Keratinocyte (primary cell): Measurements from ENCODE around the gene BIN2. TPM values are rescaled to one million over a fixed set of nuclear protein-coding genes. Genes with fewer than 3 reads are reported as not detected.

Source experiments
- DNase-seq: peaks from one replicate; pipeline ENCODE4 v3.0.0-alpha.2; 2011; ENCODE audit warnings: low read depth, missing footprints, low spot score
- FAIRE-seq: peaks from 2 replicates; lab custom pipeline; 2011; peaks lifted over from hg19 to GRCh38; lab: Jason Lieb, UNC
- H2AFZ ChIP-seq: 2 replicates; pipeline ENCODE4 v1.6.0; 2012; ENCODE audit warnings: low read length, control low read depth, inconsistent platforms; ENCODE audit not compliant: control insufficient read depth
- H3K27ac ChIP-seq: 2 replicates; pipeline ENCODE4 v1.5.1; 2011; ENCODE audit warnings: low read length; ENCODE audit not compliant: control insufficient read depth, insufficient read depth
- H3K27me3 ChIP-seq: 3 replicates; pipeline ENCODE4 v1.6.0; 2011; ENCODE audit warnings: low read length; ENCODE audit not compliant: control insufficient read depth, insufficient read depth; ENCODE audit errors: extremely low read depth
- H3K36me3 ChIP-seq, 2 experiments: 2 replicates in 1 of 2; 3 replicates in 1 of 2; pipeline ENCODE4 v1.5.1; 2011; ENCODE audit warnings: low read length in 2 of 2, mild to moderate bottlenecking in 1 of 2; ENCODE audit not compliant: control insufficient read depth in 2 of 2, insufficient read depth in 2 of 2; ENCODE audit errors: extremely low read depth in 1 of 2
- H3K4me1 ChIP-seq: 3 replicates; pipeline ENCODE4 v1.5.1; 2011; ENCODE audit warnings: low read length; ENCODE audit not compliant: control insufficient read depth, insufficient read depth; ENCODE audit errors: extremely low read depth
- H3K4me2 ChIP-seq: 3 replicates; pipeline ENCODE4 v1.6.0; 2011; ENCODE audit warnings: low read depth, low read length; ENCODE audit not compliant: control insufficient read depth, insufficient read depth; ENCODE audit errors: extremely low read depth
- H3K4me3 ChIP-seq, 3 experiments: fragments of 200-600 bp in 1 of 3; sonication (generic) in 1 of 3; 2 replicates in 2 of 3; 3 replicates in 1 of 3; pipeline ENCODE4 v1.5.1; 2011 to 2016; ENCODE audit warnings: low read length in 3 of 3, mild to moderate bottlenecking in 3 of 3, control low read depth in 2 of 3, inconsistent platforms in 1 of 3, low read depth in 1 of 3, mixed read lengths in 1 of 3, mixed run types in 1 of 3, moderate library complexity in 1 of 3; ENCODE audit not compliant: control insufficient read depth in 2 of 3, insufficient read depth in 2 of 3; ENCODE audit errors: extremely low read depth in 1 of 3
- H3K79me2 ChIP-seq: 2 replicates; pipeline ENCODE4 v1.6.0; 2012; ENCODE audit warnings: low read length; ENCODE audit not compliant: control insufficient read depth, insufficient read depth
- H3K9ac ChIP-seq: 3 replicates; pipeline ENCODE4 v1.6.0; 2011; ENCODE audit warnings: low read length; ENCODE audit not compliant: control insufficient read depth, insufficient read depth; ENCODE audit errors: extremely low read depth
- H3K9me1 ChIP-seq: 3 replicates; pipeline ENCODE4 v1.6.0; 2011; ENCODE audit warnings: low read length; ENCODE audit not compliant: control insufficient read depth, insufficient read depth; ENCODE audit errors: extremely low read depth
- H3K9me3 ChIP-seq: 2 replicates; pipeline ENCODE4 v1.5.1; 2012; ENCODE audit warnings: low read depth, low read length; ENCODE audit not compliant: control insufficient read depth
- H4K20me1 ChIP-seq: 3 replicates; pipeline ENCODE4 v1.6.0; 2011; ENCODE audit warnings: low read length; ENCODE audit not compliant: control insufficient read depth, insufficient read depth; ENCODE audit errors: extremely low read depth
- CTCF ChIP-seq, 3 experiments: IDR thresholded peaks in 1 of 3; conservative IDR thresholded peaks in 1 of 3; optimal IDR thresholded peaks in 1 of 3; 2 replicates in 2 of 3; 3 replicates in 1 of 3; pipeline versions ENCODE3 to v1.5.1; 2011; ENCODE audit warnings: low read length in 3 of 3, mild to moderate bottlenecking in 3 of 3, moderate library complexity in 2 of 3, control low read depth in 1 of 3, inconsistent platforms in 1 of 3; ENCODE audit not compliant: insufficient read depth in 2 of 3; ENCODE audit errors: extremely low read depth in 1 of 3
- EZH2 ChIP-seq: IDR thresholded peaks from one replicate; pipeline ENCODE4 v1.6.1; 2012; ENCODE audit warnings: inconsistent platforms, mild to moderate bottlenecking, low read length, moderate library complexity
- dilution Hi-C: fragments of 300-500 bp; cut with MboI; formaldehyde crosslinking; loops from one replicate; pipeline ENCODE4 v1.7.0; 2020; ENCODE audit warnings: low sequenced_read_pairs; ENCODE audit not compliant: extremely low pct_ligation_motif_present
- polyA plus RNA-seq, 5 experiments: library from polyadenylated mRNA; depleted of rRNA in 3 of 5; stranded (reverse) in 3 of 5; stranded (forward) in 1 of 5; unstranded in 1 of 5; fragments of >200 nt; gene quantifications; 1 replicate in 1 of 5; 2 replicates in 3 of 5; 3 replicates in 1 of 5; pipeline versions ENCODE4 v1.2.1 to v1.2.3, GENCODE V29; 2011 to 2012; ENCODE audit warnings: missing spikeins in 2 of 5, low read depth in 1 of 5, low replicate concordance in 1 of 5

The BIN2 gene
- polyA plus RNA-seq, 1 donor (not counting 4 experiments of a cell fraction or from before 2014, with no cell fraction given): not detected

- FAIRE-seq: no peak
- dilution Hi-C loops: no loop called here
These were observed 6.2 kb upstream of the BIN2 start for GRCh38 chr12:51330186-51330585.

GRCh38 chr12:51329742-51330141 lies 5.8 kb upstream of the BIN2 start:
- Histone ChIP-seq H3K4me2 (no peak overlapping the region), H3K9ac (no peak overlapping the region), H3K9me3 (no peaks in the 10 kb centered on the region), H4K20me1 (no peaks in the 10 kb centered on the region), H3K36me3 (no peaks in the 10 kb centered on the region), H3K27ac (no peak overlapping the region), H3K27me3 (no peaks in the 10 kb centered on the region), H3K79me2 (no peaks in the 10 kb centered on the region), H3K4me1 (peaks cover 12% of the 10 kb centered on the region), H3K9me1 (no peaks in the 10 kb centered on the region), H3K4me3 (no peak overlapping the region), H2AFZ (no peak overlapping the region)
- TF ChIP-seq CTCF (optimal IDR thresholded peaks at IDR 0.05 in 1 of 3, IDR thresholded peaks at IDR 0.05 in 1 of 3, conservative IDR thresholded peaks at IDR 0.05 in 1 of 3; ENCODE audit: extremely low read depth in 1 of 3, insufficient read depth in 2 of 3, low read length in 3 of 3) (no peak), EZH2 (no peak)
- dilution Hi-C loops: no loop called here
- FAIRE-seq: no peak
- no peak for DNase-seq

More at GRCh38 chr12:51330186-51330585, 6.2 kb upstream of the BIN2 start:
- H3K27me3 ChIP-seq: no peaks in the 10 kb centered on the region
- no peaks in the 10 kb centered on the region for H4K20me1 ChIP-seq
- H3K27ac ChIP-seq: no peak overlapping the region
- H3K36me3 ChIP-seq: no peaks in the 10 kb centered on the region
- H3K9me1 ChIP-seq: no peaks in the 10 kb centered on the region
- H3K9ac ChIP-seq: no peak overlapping the region
- no peak overlapping the region for H3K4me2 ChIP-seq
- DNase-seq: no peak
- H3K4me1 ChIP-seq: peaks cover 12% of the 10 kb centered on the region
- no peak overlapping the region for H2AFZ ChIP-seq
- no peak overlapping the region for H3K4me3 ChIP-seq
- no peaks in the 10 kb centered on the region for H3K9me3 ChIP-seq
- no peaks in the 10 kb centered on the region for H3K79me2 ChIP-seq
- TF ChIP-seq EZH2 (no peak), CTCF (optimal IDR thresholded peaks at IDR 0.05 in 1 of 3, IDR thresholded peaks at IDR 0.05 in 1 of 3, conservative IDR thresholded peaks at IDR 0.05 in 1 of 3; ENCODE audit: extremely low read depth in 1 of 3, insufficient read depth in 2 of 3, low read length in 3 of 3) (no peak)
